WTC11 (cell line): ENCODE results near the gene GART. TPM values are rescaled to one million over a fixed set of nuclear protein-coding genes. Genes with fewer than 3 reads are reported as not detected.

ENCODE experiments used
- AR ChIP-seq: fragments of 250-450 bp; sonication (Bioruptor Pico); IDR thresholded peaks from 2 replicates; pipeline ENCODE4 v1.9.0; 2021; ENCODE audit warnings: mild to moderate bottlenecking
- ARID4B ChIP-seq: sonication (generic); formaldehyde crosslinking; IDR thresholded peaks from 2 replicates; pipeline ENCODE4 v1.8.0; 2023; ENCODE audit warnings: missing genetic modification reagents, mild to moderate bottlenecking, borderline replicate concordance
- ATF2 ChIP-seq: sonication (generic); formaldehyde crosslinking; IDR thresholded peaks from 2 replicates; pipeline ENCODE4 v1.8.1; 2022; ENCODE audit warnings: low read depth, missing genetic modification reagents, borderline replicate concordance
- ATF3 ChIP-seq: sonication (generic); formaldehyde crosslinking; conservative IDR thresholded peaks from 2 replicates; pipeline ENCODE4 v1.8.1; 2022; ENCODE audit warnings: mild to moderate bottlenecking, missing genetic modification reagents
- CREM ChIP-seq: sonication (generic); formaldehyde crosslinking; IDR thresholded peaks from 2 replicates; pipeline ENCODE4 v1.8.1; 2022; ENCODE audit warnings: mild to moderate bottlenecking, missing genetic modification reagents, moderate library complexity
- E2F1 ChIP-seq: sonication (generic); formaldehyde crosslinking; IDR thresholded peaks from 2 replicates; pipeline ENCODE4 v1.8.0; 2022; ENCODE audit warnings: mild to moderate bottlenecking, missing genetic modification reagents
- E2F5 ChIP-seq: sonication (generic); formaldehyde crosslinking; IDR thresholded peaks from 2 replicates; pipeline ENCODE4 v1.8.1; 2022; ENCODE audit warnings: mild to moderate bottlenecking, moderate library complexity, missing genetic modification reagents
- EMX1 ChIP-seq: fragments of 250-450 bp; sonication (Bioruptor Pico); IDR thresholded peaks from 2 replicates; pipeline ENCODE4 v1.8.0; 2021; ENCODE audit warnings: mild to moderate bottlenecking
- FOXP4 ChIP-seq: sonication (generic); formaldehyde crosslinking; IDR thresholded peaks from 2 replicates; pipeline ENCODE4 v1.8.0; 2022; ENCODE audit warnings: mild to moderate bottlenecking, missing genetic modification reagents
- GABPB1 ChIP-seq: sonication (generic); formaldehyde crosslinking; IDR thresholded peaks from 2 replicates; pipeline ENCODE4 v1.8.1; 2023; ENCODE audit warnings: mild to moderate bottlenecking, missing genetic modification reagents
- GTF2I ChIP-seq: fragments of 250-450 bp; sonication (Bioruptor Pico); conservative IDR thresholded peaks from 2 replicates; pipeline ENCODE4 v1.4.0; 2021; ENCODE audit warnings: mild to moderate bottlenecking
- HMGXB4 ChIP-seq: sonication (generic); formaldehyde crosslinking; IDR thresholded peaks from 2 replicates; pipeline ENCODE4 v1.8.1; 2023; ENCODE audit warnings: mild to moderate bottlenecking, moderate library complexity, missing genetic modification reagents
- NR2C2 ChIP-seq: sonication (generic); formaldehyde crosslinking; IDR thresholded peaks from 2 replicates; pipeline ENCODE4 v1.8.0; 2022; ENCODE audit warnings: mild to moderate bottlenecking, missing genetic modification reagents
- USF1 ChIP-seq: sonication (generic); formaldehyde crosslinking; IDR thresholded peaks from 2 replicates; pipeline ENCODE4 v1.8.0; 2022; ENCODE audit warnings: mild to moderate bottlenecking, missing genetic modification reagents
- USF2 ChIP-seq: sonication (generic); formaldehyde crosslinking; IDR thresholded peaks from 2 replicates; pipeline ENCODE4 v1.8.1; 2023; ENCODE audit warnings: mild to moderate bottlenecking, missing genetic modification reagents, moderate library complexity
- ZNF263 ChIP-seq: sonication (generic); formaldehyde crosslinking; IDR thresholded peaks from 2 replicates; pipeline ENCODE4 v1.8.1; 2022; ENCODE audit warnings: low read depth, mild to moderate bottlenecking, moderate library complexity, missing genetic modification reagents
- ZNF425 ChIP-seq: fragments of 250-450 bp; sonication (Bioruptor Pico); conservative IDR thresholded peaks from 2 replicates; pipeline ENCODE4 v1.9.0; 2021; ENCODE audit warnings: mild to moderate bottlenecking
- total RNA-seq: library from RNA; stranded (reverse); gene quantifications from 3 replicates; pipeline ENCODE4 v1.2.3, GENCODE V29; 2021

The GART gene
- total RNA-seq, 1 experiment from 2014 or later = 223 TPM

- no peak for TF ChIP-seq USF1
- no peak for TF ChIP-seq GABPB1 (CRISPR knock-in tag)
- TF ChIP-seq ARID4B (CRISPR knock-in tag) = no peak; the same call in 1 of the 2 replicates
- TF ChIP-seq USF2 (CRISPR knock-in tag) = no peak
- TF ChIP-seq ZNF263 = 0 out of 2 replicates have a peak, but pooled peaks have one; percentile 23
- no peak for TF ChIP-seq GTF2I (CRISPR knock-in tag)
- peak; percentile 53; the same call in 1 of the 2 replicates for TF ChIP-seq FOXP4 (CRISPR knock-in tag)
- TF ChIP-seq ATF2 (CRISPR knock-in tag) = no peak
- TF ChIP-seq NR2C2 = no peak
- TF ChIP-seq CREM (CRISPR knock-in tag) = no peak
- TF ChIP-seq ZNF425 (CRISPR knock-in tag) = no peak
- TF ChIP-seq EMX1 (CRISPR knock-in tag) = no peak
- TF ChIP-seq AR (CRISPR knock-in tag) = no peak
- TF ChIP-seq HMGXB4 = 0 out of 2 replicates have a peak, but pooled peaks have one; percentile 43
- peak; percentile 53; the same call in 1 of the 2 replicates for TF ChIP-seq E2F5 (CRISPR knock-in tag)
- no peak for TF ChIP-seq E2F1 (CRISPR knock-in tag)
- no peak for TF ChIP-seq ATF3 (CRISPR knock-in tag)
These were observed 62.8 kb downstream of the GART start (continued) for GRCh38 chr21:33478935-33479678.
